Left ventricle myocardium inferior (tissue), 1 donor: ENCODE results near the gene PLN. TPM values are rescaled to one million over a fixed set of nuclear protein-coding genes. Genes with fewer than 3 reads are reported as not detected.
A peak's percentile ranks its signal among the peaks of the same experiment; 100 is the strongest.

Experiments used
- DNase-seq: peaks from one replicate; pipeline ENCODE4 v3.0.0-alpha.2; 2020
- H3K27ac ChIP-seq: fragments of 200-600 bp; replicated peaks from 2 replicates; pipeline ENCODE4 v1.8.0; 2021
- H3K27me3 ChIP-seq: fragments of 200-600 bp; 2 replicates; pipeline ENCODE4 v1.8.0; 2021; ENCODE audit warnings: low read depth
- H3K36me3 ChIP-seq: fragments of 200-600 bp; 2 replicates; pipeline ENCODE4 v1.8.0; 2021
- H3K4me1 ChIP-seq: fragments of 200-600 bp; 2 replicates; pipeline ENCODE4 v1.8.0; 2021
- H3K4me3 ChIP-seq: fragments of 200-600 bp; 2 replicates; pipeline ENCODE4 v1.8.0; 2021; ENCODE audit warnings: mild to moderate bottlenecking, moderate library complexity
- H3K9me3 ChIP-seq: fragments of 200-600 bp; replicated peaks from 2 replicates; pipeline ENCODE4 v1.8.0; 2021
- intact Hi-C: fragments of 100-400 bp; cut with micrococcal nuclease; formaldehyde crosslinking; loops from one replicate; pipeline ENCODE4 v1.11.0; 2022
- total RNA-seq: library from RNA; stranded (reverse); fragmentation: NEBNext Ultra II Directional; extraction: Animal tissue kit (Norgen Biotek cat#: 25700); gene quantifications from one replicate; pipeline ENCODE4 v1.2.1, GENCODE V29; 2021
- TF ChIP-seq, protein P1 (sequence below): fragments of 200-600 bp; IDR thresholded peaks from 2 replicates; pipeline ENCODE4 v1.8.0; 2021; ENCODE audit warnings: antibody characterized with exemption, mild to moderate bottlenecking, borderline replicate concordance
- donor health status: DM: no; HTN: yes; CAD: no; lungs with severe emphysema.

Gene PLN
- total RNA-seq, 1 donor from 2014 or later = 2,329 TPM

DNA sequence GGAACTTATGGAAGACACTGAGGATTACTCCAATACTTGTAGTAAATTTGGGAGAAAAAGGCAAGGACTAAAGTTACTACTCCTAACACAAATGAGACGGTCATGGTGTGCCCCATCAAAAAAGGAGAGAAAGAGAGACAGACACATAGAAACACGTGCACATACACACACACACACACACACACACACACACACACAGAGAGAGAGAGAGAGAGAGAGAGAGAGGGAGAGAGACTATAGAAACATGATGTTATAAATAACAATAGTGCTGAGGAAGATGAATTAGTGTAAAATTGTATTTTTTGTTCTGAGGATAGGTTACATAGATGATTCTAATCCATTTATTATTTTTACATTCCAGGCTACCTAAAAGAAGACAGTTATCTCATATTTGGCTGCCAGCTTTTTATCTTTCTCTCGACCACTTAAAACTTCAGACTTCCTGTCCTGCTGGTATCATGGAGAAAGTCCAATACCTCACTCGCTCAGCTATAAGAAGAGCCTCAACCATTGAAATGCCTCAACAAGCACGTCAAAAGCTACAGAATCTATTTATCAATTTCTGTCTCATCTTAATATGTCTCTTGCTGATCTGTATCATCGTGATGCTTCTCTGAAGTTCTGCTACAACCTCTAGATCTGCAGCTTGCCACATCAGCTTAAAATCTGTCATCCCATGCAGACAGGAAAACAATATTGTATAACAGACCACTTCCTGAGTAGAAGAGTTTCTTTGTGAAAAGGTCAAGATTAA lies 10.5 kb downstream of the PLN start:
- Histone ChIP-seq H3K36me3 (peaks cover 50% of the 10 kb centered on the region), H3K4me3 (no peak overlapping the region), H3K27ac (peak overlapping the region; percentile 82), H3K9me3 (no peaks in the 10 kb centered on the region), H3K27me3 (no peaks in the 10 kb centered on the region), H3K4me1 (peaks cover 35% of the 10 kb centered on the region)
- DNase-seq = no peak
- intact Hi-C loops = loop anchor here (10.0 kb wide), 1 partner anchor 274 kb away; no protein-coding TSS in a partner anchor
- TF ChIP-seq, protein P1, sequence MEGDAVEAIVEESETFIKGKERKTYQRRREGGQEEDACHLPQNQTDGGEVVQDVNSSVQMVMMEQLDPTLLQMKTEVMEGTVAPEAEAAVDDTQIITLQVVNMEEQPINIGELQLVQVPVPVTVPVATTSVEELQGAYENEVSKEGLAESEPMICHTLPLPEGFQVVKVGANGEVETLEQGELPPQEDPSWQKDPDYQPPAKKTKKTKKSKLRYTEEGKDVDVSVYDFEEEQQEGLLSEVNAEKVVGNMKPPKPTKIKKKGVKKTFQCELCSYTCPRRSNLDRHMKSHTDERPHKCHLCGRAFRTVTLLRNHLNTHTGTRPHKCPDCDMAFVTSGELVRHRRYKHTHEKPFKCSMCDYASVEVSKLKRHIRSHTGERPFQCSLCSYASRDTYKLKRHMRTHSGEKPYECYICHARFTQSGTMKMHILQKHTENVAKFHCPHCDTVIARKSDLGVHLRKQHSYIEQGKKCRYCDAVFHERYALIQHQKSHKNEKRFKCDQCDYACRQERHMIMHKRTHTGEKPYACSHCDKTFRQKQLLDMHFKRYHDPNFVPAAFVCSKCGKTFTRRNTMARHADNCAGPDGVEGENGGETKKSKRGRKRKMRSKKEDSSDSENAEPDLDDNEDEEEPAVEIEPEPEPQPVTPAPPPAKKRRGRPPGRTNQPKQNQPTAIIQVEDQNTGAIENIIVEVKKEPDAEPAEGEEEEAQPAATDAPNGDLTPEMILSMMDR = no peak

DNA sequence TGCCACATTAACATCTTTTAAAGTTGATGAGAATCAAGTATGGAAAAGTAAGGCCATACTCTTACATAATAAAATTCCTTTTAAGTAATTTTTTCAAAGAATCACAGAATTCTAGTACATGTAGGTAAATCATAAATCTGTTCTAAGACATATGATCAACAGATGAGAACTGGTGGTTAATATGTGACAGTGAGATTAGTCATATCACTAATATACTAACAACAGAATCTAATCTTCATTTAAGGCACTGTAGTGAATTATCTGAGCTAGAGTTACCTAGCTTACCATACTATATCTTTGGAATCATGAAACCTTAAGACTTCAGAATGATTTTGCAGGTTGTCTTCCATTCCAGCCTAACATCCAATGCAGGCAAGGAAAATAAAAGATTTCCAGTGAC lies 11.6 kb downstream of the PLN start:
- DNase-seq = no peak
- Histone ChIP-seq H3K27me3 (no peaks in the 10 kb centered on the region), H3K9me3 (no peaks in the 10 kb centered on the region), H3K36me3 (peaks cover 41% of the 10 kb centered on the region), H3K27ac (peak overlapping the region; percentile 44), H3K4me3 (no peak overlapping the region), H3K4me1 (peaks cover 28% of the 10 kb centered on the region)
- intact Hi-C loops = loop anchor here (10.0 kb wide), 1 partner anchor 275 kb away; no protein-coding TSS in a partner anchor
- TF ChIP-seq, protein P1 = no peak

DNA sequence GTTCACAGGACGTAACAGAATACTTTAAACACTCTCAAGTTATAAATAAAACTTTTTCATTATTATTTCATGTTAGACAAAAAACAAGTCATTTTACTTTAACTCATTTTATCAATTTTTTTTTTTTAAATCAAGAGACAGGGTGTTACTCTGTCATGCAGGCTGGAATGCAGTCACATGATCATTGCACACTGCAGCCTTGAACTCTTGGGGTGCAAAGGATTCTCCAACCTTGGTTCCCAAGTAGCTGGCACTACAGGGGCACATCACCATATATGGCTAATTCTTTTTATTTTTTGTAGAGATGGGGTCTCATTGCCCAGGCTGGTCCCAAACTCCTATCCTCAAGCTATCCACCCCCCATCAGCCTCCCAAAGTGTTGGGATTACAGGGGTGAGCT lies 14.2 kb downstream of the PLN start:
- TF ChIP-seq, protein P1 = no peak
- DNase-seq = no peak
- Histone ChIP-seq H3K4me3 (no peak overlapping the region), H3K9me3 (no peaks in the 10 kb centered on the region), H3K36me3 (peaks cover 23% of the 10 kb centered on the region), H3K27ac (peak overlapping the region; percentile 31), H3K4me1 (peaks cover 17% of the 10 kb centered on the region), H3K27me3 (no peaks in the 10 kb centered on the region)
- intact Hi-C loops = no loop called here

DNA sequence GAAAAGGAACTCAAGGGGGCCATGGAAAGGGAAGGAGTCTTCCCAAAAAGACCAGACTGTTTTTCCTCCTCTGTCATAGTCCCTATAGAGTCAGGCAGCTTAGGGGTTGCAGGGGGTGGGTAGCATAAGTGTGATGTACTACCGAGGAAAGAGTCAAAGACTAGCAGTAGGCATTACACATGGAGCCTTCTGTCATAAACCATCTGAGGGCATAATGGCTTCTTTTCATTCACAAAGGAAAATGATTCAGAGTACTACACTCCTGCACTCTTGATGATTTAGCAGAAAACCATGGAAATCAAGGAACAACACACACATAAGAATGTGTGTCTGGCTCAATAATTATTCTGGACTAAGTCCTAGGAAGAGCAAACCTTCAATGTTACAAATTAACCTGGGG lies 14.9 kb downstream of the PLN start:
- H3K4me1 ChIP-seq = peaks cover 21% of the 10 kb centered on the region
- DNase-seq = no peak
- TF ChIP-seq, protein P1 = no peak
- H3K4me3 ChIP-seq = no peak overlapping the region
- peaks cover 18% of the 10 kb centered on the region for H3K36me3 ChIP-seq
- H3K9me3 ChIP-seq = no peaks in the 10 kb centered on the region
- H3K27me3 ChIP-seq = no peaks in the 10 kb centered on the region
- intact Hi-C loops = no loop called here
- H3K27ac ChIP-seq = peak overlapping the region; percentile 31

DNA sequence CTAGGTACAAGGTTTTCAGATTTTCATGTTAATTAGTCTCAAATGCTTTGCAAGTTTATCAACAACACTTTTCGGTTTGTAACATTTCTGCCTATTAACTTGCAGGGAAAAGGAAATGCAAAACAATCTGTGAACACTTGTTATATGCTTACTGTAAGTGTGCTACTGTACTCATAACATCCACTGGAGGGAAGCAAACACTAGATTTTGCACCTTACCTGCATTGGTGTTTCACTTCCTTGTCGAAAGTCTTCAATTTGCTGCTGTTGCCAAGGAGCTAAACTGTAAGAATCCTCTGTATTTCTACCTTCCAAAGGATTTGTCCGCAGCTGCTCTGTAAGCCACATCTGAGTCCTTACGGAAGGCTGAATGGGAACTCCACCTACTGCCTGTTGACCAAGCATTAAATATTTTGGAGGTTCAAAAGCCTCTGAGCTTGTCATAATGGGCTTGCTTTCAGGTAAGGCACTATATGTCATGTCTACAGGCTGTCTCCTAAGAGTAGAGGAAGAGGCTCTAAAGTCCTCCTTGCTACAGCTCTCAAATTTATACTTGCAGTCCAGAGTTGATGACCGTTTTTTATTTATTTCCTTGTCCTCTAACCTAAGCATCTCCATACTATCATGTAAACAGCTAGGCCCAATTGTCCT lies 17.3 kb downstream of the PLN start:
- DNase-seq = no peak
- Histone ChIP-seq H3K27ac (no peak overlapping the region), H3K36me3 (peaks cover 1% of the 10 kb centered on the region), H3K4me3 (no peak overlapping the region), H3K27me3 (no peaks in the 10 kb centered on the region), H3K9me3 (no peaks in the 10 kb centered on the region), H3K4me1 (peaks cover 14% of the 10 kb centered on the region)
- TF ChIP-seq, protein P1 = peak; percentile 60
- intact Hi-C loops = no loop called here
